ENCODE measurements around the gene FOXL2NB.
"Not testable (repeated sequence)": the region's sequence is repeated elsewhere in the genome, so short reads cannot be mapped to it uniquely, and the experiment has no call there.

The FOXL2NB gene

DNA sequence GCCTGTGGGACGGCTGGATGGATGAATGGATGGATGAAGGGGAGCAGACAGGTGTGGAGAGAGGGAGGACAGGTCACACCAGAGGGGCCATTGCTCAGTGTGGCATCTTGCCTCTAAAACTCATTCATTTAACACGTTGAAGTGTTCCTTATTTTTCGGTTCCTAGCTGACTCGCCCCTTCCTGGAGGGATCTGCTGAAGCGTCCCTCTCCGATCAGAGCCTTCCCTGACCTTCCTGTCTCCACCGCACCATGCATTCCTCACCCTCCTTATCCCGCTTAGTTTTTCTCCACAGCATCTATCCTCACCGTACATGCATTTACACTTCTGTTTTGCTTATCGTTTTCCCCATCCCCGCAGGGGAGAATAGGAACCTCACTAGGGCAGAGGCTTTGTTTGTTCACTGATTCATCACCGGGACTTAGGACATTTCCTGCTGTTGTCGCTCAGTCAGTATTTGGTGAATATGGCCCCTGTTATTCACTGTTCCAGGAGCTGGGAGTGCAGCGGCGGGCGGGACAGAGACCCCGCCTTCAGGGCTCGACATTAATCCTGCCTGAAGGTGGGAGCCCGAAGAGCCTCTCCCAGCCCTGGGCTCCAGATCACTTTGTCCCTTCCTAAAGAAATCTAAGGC lies 32.0 kb upstream of the FOXL2NB start:
- no peaks in the 10 kb centered on the region for H3K4me1 ChIP-seq (ENCODE audit: control insufficient read depth, insufficient read depth, low read length)
- H3K9me3 ChIP-seq (ENCODE audit: control insufficient read depth, insufficient read depth, low read length), result no peaks in the 10 kb centered on the region
- peaks cover 9% of the 10 kb centered on the region for H3K27me3 ChIP-seq (ENCODE audit: control insufficient read depth, insufficient read depth, low read length)
- no peak overlapping the region for H3K9ac ChIP-seq (ENCODE audit: low read depth, low read length)
- H3K36me3 ChIP-seq (ENCODE audit: control insufficient read depth, insufficient read depth, low read length), result no peaks in the 10 kb centered on the region
- peak overlapping the region; percentile 89 for H3K4me3 ChIP-seq (ENCODE audit: low read depth, low read length)

DNA sequence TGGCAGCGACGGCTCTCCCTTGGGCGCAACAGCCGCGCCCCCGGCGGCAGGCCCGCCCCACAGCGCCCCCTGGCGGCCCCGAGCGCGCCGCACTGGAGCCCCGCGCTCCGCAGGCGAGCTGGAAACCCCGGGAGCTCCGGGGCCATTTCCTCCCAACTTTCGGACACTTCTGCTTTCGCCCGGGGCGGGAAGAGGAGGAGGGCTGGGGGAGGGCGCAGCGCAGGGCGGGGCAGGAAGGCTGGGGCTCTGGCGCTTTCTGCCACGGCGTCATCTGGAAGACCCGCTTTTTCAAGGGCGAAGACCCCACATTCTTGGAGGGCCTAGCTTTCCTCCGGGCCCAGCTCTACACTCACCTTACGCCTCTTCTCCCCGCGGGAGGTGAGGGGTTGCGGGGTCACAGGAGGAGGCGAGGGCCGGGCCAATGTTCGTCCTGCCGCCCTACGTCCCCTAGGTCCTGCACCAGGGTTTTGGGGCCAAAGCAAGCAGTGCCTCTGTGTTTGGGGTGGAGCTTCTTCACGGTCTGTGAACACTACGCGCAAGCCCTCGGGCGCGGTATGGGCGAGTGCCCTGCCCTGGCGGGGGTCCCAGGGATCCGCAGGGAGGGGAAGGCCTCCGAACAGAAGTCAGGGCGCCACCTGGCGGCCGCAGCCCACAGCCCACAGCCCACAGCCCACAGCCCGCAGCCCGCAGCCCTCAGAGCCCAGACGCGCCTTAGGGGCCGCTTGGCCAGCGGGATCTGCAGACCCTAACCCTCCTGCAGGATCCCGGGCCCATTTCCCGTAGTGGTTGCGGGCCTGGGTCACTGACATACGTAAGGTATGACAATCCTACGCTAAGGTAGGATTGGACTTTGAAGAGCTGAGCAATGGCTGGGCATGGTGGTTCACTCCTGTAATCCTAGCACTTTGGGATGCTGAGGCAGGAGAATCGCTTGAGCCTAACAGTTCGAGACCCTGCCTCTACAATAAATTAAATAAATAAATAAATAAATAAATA lies 31.2 kb upstream of the FOXL2NB start:
- H3K4me1 ChIP-seq (ENCODE audit: control insufficient read depth, insufficient read depth, low read length), result no peaks in the 10 kb centered on the region
- peak overlapping the region; percentile 89 for H3K4me3 ChIP-seq (ENCODE audit: low read depth, low read length)
- peaks cover 9% of the 10 kb centered on the region for H3K27me3 ChIP-seq (ENCODE audit: control insufficient read depth, insufficient read depth, low read length)
- H3K9ac ChIP-seq (ENCODE audit: low read depth, low read length), result peak overlapping the region; percentile 90
- H3K36me3 ChIP-seq (ENCODE audit: control insufficient read depth, insufficient read depth, low read length), result no peaks in the 10 kb centered on the region
- no peaks in the 10 kb centered on the region for H3K9me3 ChIP-seq (ENCODE audit: control insufficient read depth, insufficient read depth, low read length)

DNA sequence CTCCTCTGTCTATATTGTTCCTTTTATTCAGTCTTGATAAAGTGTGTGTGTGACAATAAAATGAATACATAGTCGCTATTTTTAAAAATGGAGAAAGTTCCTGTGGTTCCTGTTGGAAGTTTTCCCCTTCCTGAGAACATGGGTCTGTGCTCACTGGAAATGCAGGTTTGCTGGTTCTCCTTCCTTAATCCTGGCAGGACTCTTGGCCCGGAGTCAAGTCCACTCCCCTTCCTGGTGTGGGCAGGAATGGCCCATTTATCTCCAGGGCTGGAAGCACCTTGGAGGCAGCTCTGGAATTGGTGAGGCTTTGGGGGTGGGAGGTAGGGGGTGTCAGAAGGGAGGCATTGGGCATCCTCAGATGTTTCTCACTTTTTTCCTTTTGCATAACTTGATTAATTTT lies 30.2 kb upstream of the FOXL2NB start:
- H3K4me3 ChIP-seq (ENCODE audit: low read depth, low read length), result no peak overlapping the region
- H3K9me3 ChIP-seq (ENCODE audit: control insufficient read depth, insufficient read depth, low read length), result no peaks in the 10 kb centered on the region
- H3K9ac ChIP-seq (ENCODE audit: low read depth, low read length), result no peak overlapping the region
- no peaks in the 10 kb centered on the region for H3K36me3 ChIP-seq (ENCODE audit: control insufficient read depth, insufficient read depth, low read length)
- H3K4me1 ChIP-seq (ENCODE audit: control insufficient read depth, insufficient read depth, low read length), result no peaks in the 10 kb centered on the region
- H3K27me3 ChIP-seq (ENCODE audit: control insufficient read depth, insufficient read depth, low read length), result peaks cover 9% of the 10 kb centered on the region

DNA sequence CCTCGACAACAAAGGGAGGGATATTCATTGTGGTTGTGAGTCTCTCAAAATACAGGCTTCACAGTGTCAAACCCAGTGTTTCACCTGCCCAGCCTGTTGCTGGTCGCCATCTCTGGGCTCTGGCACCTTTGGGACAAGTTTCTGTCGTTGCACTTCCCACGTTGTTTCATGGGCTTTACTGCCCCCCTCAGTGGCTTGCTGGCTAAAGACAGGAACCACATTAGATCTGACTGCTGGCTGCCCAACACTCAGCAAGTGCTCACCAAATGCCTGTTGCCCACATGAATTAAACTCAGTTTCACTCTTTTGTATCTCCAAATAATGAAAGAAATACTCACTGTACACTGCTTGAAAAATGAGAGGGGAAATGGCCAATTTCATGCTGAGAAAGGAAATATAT lies 27.7 kb upstream of the FOXL2NB start:
- Histone ChIP-seq H3K9me3 (ENCODE audit: control insufficient read depth, insufficient read depth, low read length) (no peaks in the 10 kb centered on the region), H3K9ac (ENCODE audit: low read depth, low read length) (no peak overlapping the region), H3K4me3 (ENCODE audit: low read depth, low read length) (no peak overlapping the region), H3K4me1 (ENCODE audit: control insufficient read depth, insufficient read depth, low read length) (no peaks in the 10 kb centered on the region), H3K36me3 (ENCODE audit: control insufficient read depth, insufficient read depth, low read length) (no peaks in the 10 kb centered on the region), H3K27me3 (ENCODE audit: control insufficient read depth, insufficient read depth, low read length) (peaks cover 5% of the 10 kb centered on the region)

DNA sequence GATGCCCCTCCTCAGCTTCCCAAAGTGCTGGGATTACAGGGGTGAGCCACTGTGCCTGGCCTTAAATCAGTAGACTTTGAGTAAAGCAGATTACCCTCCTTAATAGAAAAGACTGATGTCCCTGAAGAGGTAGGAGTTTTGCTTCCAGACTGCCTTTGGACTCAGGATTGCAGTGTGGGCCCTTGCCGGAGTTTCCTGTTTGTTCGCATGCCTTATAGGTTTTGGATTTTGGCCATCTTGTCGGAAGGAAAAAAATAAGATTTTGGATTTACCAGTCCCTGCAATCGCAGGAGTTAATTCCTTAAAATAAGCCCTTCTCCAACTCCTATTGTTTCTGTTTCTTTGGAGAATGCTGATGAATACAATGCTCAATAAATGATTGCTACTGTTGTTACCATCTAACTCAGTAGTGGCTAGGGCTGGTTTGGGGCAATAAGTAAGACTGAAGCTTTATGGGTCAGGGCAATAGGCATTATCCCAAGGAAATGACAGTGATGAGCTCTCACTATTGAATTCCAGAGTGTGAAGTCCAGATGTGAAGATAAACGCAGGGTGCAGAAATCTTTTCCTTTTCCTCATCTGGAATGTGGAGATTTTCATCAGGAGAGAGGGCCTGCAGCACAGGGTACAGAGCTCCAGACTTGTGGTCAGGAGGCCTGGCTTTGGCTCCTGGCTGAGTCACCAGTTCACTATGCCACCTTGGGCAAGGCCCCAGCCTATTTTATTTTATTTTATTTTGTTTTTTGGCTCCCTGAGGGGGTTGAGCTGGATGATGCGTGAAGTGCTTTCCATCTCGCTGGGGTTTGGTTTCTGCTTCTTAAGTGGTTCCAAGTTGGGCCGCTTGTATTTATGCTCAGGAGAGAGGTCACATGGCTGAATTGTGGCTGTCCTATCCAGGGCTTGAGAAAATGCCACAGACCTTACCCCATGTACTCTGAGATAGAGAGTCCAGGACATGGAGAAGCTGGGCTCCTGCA lies 25.4 kb upstream of the FOXL2NB start:
- no peaks in the 10 kb centered on the region for H3K9me3 ChIP-seq (ENCODE audit: control insufficient read depth, insufficient read depth, low read length)
- H3K36me3 ChIP-seq (ENCODE audit: control insufficient read depth, insufficient read depth, low read length), result no peaks in the 10 kb centered on the region
- H3K27me3 ChIP-seq (ENCODE audit: control insufficient read depth, insufficient read depth, low read length), result peaks cover 3% of the 10 kb centered on the region
- H3K4me1 ChIP-seq (ENCODE audit: control insufficient read depth, insufficient read depth, low read length), result no peaks in the 10 kb centered on the region
- H3K9ac ChIP-seq (ENCODE audit: low read depth, low read length), result no peak overlapping the region
- no peak overlapping the region for H3K4me3 ChIP-seq (ENCODE audit: low read depth, low read length)

DNA sequence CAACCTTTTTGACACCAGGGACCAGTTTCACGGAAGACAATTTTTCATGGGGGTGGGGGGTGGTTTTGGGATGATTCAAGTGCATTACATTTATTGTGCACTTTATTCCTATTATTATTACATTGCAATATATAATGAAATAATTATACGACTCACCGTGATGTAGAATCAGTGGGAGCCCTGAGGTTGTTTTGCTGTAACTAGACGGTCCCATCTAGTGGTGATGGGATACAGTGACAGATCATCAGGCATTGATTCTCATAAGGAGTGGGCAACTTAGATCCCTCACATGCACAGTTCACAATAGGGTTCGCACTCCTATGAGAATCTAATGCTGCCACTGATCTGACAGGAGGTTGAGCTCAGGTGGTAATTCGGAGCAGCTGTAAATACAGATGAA lies 24.6 kb upstream of the FOXL2NB start:
- H3K9me3 ChIP-seq (ENCODE audit: control insufficient read depth, insufficient read depth, low read length); H3K4me3 ChIP-seq (ENCODE audit: low read depth, low read length); H3K4me1 ChIP-seq (ENCODE audit: control insufficient read depth, insufficient read depth, low read length); H3K9ac ChIP-seq (ENCODE audit: low read depth, low read length); H3K27me3 ChIP-seq (ENCODE audit: control insufficient read depth, insufficient read depth, low read length); H3K36me3 ChIP-seq (ENCODE audit: control insufficient read depth, insufficient read depth, low read length): not testable (repeated sequence)

DNA sequence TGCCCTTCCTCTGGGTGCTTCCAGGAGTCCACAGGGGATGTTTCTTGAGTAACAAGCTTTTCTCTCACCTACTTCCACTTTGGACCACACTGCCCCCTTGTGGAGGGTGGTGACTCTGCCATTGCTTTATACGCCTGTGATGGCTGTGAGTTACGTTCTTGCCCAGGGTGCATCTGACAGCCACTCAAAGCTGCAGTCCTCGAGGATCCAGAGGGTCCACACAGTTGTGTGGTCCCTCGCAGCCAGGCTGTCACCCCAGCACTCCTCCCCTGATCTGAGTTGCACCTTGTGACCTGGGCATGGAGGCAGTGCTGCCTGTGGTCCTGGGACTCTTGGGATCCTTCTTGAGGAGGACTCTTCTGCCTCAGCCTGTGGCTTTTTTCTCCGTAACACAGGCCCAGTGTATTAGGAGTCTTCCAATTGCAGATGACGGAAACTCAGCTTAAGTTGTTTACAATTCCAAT lies 23.5 kb upstream of the FOXL2NB start:
- H3K27me3 ChIP-seq (ENCODE audit: control insufficient read depth, insufficient read depth, low read length), result no peaks in the 10 kb centered on the region
- H3K4me1 ChIP-seq (ENCODE audit: control insufficient read depth, insufficient read depth, low read length), result no peaks in the 10 kb centered on the region
- no peak overlapping the region for H3K9ac ChIP-seq (ENCODE audit: low read depth, low read length)
- H3K4me3 ChIP-seq (ENCODE audit: low read depth, low read length), result no peak overlapping the region
- no peaks in the 10 kb centered on the region for H3K9me3 ChIP-seq (ENCODE audit: control insufficient read depth, insufficient read depth, low read length)
- no peaks in the 10 kb centered on the region for H3K36me3 ChIP-seq (ENCODE audit: control insufficient read depth, insufficient read depth, low read length)

DNA sequence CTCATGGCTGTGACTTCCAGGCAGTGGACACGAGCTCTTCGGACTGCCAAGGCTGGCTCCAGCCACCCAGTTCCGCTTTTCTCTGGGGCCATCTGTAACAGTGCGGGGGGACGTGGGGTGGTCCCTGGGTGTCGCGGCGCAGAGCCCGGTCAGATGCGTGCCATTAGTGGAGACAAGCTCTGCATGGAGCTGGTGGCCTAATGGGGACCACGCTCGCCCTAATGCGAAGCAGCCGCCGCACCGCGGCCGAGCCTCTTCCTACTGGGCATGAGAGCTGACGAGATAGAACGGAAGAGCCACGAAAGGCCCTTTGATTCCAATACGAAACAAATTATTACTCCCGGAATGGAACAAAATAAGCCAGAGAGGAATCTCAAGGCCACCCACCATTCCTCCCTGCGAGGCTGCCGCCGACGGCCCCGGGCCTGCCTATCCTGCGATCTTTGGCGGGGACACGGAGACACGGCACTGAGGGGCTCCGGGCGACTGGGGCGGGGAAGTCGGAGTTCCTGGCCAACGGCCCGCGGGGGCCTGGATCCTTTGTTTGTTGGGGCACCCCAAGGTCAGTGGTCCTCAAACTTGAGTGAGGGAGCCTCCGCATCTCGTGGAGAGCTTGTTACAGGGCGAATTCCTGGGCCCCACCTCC lies 18.2 kb upstream of the FOXL2NB start:
- H3K9me3 ChIP-seq (ENCODE audit: control insufficient read depth, insufficient read depth, low read length), result no peaks in the 10 kb centered on the region
- H3K4me3 ChIP-seq (ENCODE audit: low read depth, low read length), result no peak overlapping the region
- no peaks in the 10 kb centered on the region for H3K27me3 ChIP-seq (ENCODE audit: control insufficient read depth, insufficient read depth, low read length)

DNA sequence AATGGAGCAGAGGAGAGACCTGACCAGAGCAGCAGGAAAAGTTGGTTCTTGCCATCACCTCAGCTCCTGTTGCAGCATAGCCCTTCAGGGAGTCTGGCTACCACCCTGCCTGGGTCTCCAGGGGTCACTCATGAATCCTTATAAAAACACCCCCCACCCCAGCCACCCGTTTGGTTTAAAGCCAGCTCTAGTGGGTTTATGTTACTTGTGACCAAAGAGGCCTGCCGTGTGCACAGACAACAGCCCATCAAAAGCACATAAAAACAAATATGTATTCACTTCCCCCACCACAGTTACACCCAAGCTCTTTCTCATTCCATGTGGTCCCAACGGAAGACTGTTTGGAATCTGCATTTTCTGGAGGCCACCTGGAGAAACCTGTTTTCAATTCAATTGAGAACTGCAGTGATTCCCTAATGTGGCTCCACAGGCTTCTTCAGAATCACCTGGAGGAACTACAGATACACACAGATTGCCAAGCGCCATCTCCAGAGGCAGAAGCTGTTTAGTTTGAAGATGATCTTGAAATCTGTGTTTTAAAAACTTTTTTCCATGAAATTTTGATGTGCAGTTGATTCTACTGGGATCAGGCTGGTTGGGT lies 13.8 kb upstream of the FOXL2NB start:
- Histone ChIP-seq H3K36me3 (ENCODE audit: control insufficient read depth, insufficient read depth, low read length) (no peaks in the 10 kb centered on the region), H3K9ac (ENCODE audit: low read depth, low read length) (no peak overlapping the region), H3K9me3 (ENCODE audit: control insufficient read depth, insufficient read depth, low read length) (no peaks in the 10 kb centered on the region), H3K4me3 (ENCODE audit: low read depth, low read length) (no peak overlapping the region), H3K4me1 (ENCODE audit: control insufficient read depth, insufficient read depth, low read length) (peaks cover 12% of the 10 kb centered on the region), H3K27me3 (ENCODE audit: control insufficient read depth, insufficient read depth, low read length) (peaks cover 36% of the 10 kb centered on the region)

More for the DNA sequence above, 18.2 kb upstream of the FOXL2NB start:
- no peak overlapping the region for H3K9ac ChIP-seq (ENCODE audit: low read depth, low read length)
- H3K4me1 ChIP-seq (ENCODE audit: control insufficient read depth, insufficient read depth, low read length), result peaks cover 4% of the 10 kb centered on the region
- H3K36me3 ChIP-seq (ENCODE audit: control insufficient read depth, insufficient read depth, low read length), result no peaks in the 10 kb centered on the region

DNA sequence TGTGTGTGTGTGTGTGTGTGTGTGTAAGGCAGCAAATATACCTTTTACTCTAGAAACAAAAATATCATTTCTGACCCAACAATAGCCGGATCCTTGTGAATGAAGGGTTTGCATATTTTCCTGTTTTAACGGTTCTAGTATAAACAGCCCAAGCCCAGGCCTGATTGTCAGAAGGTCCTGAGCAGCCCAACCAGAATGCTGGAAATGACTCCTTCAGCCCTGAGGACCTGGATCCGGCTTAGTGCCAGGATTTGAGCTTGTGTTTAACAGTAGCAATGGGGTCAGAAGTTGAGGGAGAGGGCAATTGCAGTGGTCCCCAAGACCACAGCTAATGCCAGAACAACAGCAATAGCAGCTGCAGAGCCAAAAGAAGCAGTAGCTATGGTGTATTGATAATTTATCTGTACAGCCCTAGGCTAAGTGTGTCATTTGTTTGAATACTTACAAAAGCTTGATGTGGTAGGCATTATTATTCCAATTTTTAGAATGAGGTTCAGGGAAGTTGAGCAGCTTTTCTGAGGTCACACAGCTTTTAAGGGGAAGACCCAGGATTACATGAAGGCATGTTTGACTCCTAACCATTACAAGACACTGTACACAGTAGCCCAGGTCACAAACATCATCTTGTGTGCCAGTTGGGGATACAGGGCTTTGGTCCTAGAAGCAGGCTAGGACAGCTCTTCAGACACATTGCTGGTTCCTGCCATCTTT lies 12.9 kb upstream of the FOXL2NB start:
- Histone ChIP-seq H3K9ac (ENCODE audit: low read depth, low read length) (no peak overlapping the region), H3K4me3 (ENCODE audit: low read depth, low read length) (no peak overlapping the region), H3K27me3 (ENCODE audit: control insufficient read depth, insufficient read depth, low read length) (peaks cover 46% of the 10 kb centered on the region), H3K4me1 (ENCODE audit: control insufficient read depth, insufficient read depth, low read length) (peaks cover 12% of the 10 kb centered on the region), H3K9me3 (ENCODE audit: control insufficient read depth, insufficient read depth, low read length) (no peaks in the 10 kb centered on the region), H3K36me3 (ENCODE audit: control insufficient read depth, insufficient read depth, low read length) (no peaks in the 10 kb centered on the region)

All from iPS-15b (cell line).